PC-9 (cell line): ENCODE measurements around the gene SLMAP.

ENCODE experiments used
- EZH2 ChIP-seq: fragments of 200-600 bp; sonication (generic); IDR thresholded peaks from 2 replicates; pipeline ENCODE4 v1.8.0; 2017; ENCODE audit warnings: antibody characterized with exemption, low read depth
- TF ChIP-seq, protein P1 (sequence below): fragments of 200-600 bp; sonication (generic); conservative IDR thresholded peaks from 2 replicates; pipeline ENCODE4 v1.6.1; 2017; ENCODE audit warnings: mixed run types, antibody characterized with exemption, mild to moderate bottlenecking, moderate library complexity

DNA sequence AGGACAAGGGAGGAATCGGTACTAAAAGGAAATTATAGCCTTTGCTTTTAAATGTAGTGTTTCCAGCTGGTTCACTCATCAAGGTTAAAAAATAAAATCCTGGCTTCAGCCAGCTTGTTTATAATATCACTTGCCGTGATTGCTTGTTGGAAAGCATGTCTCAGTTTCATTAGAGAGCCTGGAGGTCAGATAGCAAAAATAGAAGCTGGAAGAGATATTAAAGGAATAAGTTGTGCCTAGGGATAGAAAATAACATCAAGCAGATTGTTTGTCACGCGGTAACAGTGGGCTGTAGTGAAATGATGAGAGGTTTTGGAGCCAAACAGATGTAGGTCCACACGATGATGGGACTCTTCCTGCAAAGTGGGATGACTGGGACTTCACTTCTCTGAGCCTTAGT is 17.7 kb upstream of the SLMAP start:
- TF ChIP-seq, protein P1, sequence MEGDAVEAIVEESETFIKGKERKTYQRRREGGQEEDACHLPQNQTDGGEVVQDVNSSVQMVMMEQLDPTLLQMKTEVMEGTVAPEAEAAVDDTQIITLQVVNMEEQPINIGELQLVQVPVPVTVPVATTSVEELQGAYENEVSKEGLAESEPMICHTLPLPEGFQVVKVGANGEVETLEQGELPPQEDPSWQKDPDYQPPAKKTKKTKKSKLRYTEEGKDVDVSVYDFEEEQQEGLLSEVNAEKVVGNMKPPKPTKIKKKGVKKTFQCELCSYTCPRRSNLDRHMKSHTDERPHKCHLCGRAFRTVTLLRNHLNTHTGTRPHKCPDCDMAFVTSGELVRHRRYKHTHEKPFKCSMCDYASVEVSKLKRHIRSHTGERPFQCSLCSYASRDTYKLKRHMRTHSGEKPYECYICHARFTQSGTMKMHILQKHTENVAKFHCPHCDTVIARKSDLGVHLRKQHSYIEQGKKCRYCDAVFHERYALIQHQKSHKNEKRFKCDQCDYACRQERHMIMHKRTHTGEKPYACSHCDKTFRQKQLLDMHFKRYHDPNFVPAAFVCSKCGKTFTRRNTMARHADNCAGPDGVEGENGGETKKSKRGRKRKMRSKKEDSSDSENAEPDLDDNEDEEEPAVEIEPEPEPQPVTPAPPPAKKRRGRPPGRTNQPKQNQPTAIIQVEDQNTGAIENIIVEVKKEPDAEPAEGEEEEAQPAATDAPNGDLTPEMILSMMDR = no peak
- no peak for TF ChIP-seq EZH2
